ENCODE results near the gene LY9. TPM values are rescaled to one million over a fixed set of nuclear protein-coding genes. Genes with fewer than 3 reads are reported as not detected.

LY9 gene
- total RNA-seq, 4 donors from 2014 or later = 0.34 to 3.5 (median 1.2) TPM; not detected in 1

DNA sequence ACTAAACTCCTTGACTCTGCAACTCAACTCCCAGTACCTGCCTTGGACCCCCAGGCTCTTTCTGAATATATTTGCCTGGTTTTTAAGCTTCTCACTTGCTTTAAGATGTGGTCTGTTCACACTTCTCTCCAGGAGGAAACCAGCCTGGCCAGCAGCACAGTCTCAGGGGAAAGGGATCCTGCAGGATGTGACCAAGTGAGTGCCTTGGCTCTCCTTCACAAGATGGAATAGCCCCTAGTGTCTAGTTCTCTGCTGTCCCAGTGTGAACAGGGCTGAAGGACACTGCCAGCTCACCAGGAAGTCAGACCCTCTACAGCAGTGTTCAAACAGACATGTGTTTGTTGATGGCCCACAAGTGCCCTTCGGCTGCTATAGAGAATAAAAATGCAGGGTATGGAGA is 33.8 kb downstream of the LY9 start:
- no peak for DNase-seq (ENCODE audit: low spot score in 2 of 2)
- Histone ChIP-seq H3K36me3 (no peaks in the 10 kb centered on the region), H3K4me3 (no peak overlapping the region), H3K4me1 (no peaks in the 10 kb centered on the region), H3K9me3 (no peaks in the 10 kb centered on the region), H3K27me3 (no peaks in the 10 kb centered on the region), H3K27ac (no peak overlapping the region)
- 71% methylated on average over 1 of the region's 1 CpG for WGBS
- no peak for TF ChIP-seq POLR2A (IDR thresholded peaks at IDR 0.05)
- TF ChIP-seq POLR2AphosphoS5 (IDR thresholded peaks at IDR 0.05) = no peak
- TF ChIP-seq CTCF (IDR thresholded peaks at IDR 0.05) = no peak
- TF ChIP-seq EP300 (IDR thresholded peaks at IDR 0.05) = no peak

GRCh38 chr1:160830321-160831153 is 34.6 kb downstream of the LY9 start:
- Histone ChIP-seq H3K4me1 (no peaks in the 10 kb centered on the region), H3K27me3 (no peaks in the 10 kb centered on the region), H3K9me3 (no peaks in the 10 kb centered on the region), H3K27ac (no peak overlapping the region), H3K36me3 (no peaks in the 10 kb centered on the region), H3K4me3 (no peak overlapping the region)
- TF ChIP-seq POLR2AphosphoS5 (IDR thresholded peaks at IDR 0.05) (no peak), CTCF (IDR thresholded peaks at IDR 0.05) (peak; percentile 19 to 48), POLR2A (IDR thresholded peaks at IDR 0.05) (no peak), EP300 (IDR thresholded peaks at IDR 0.05) (no peak)
- peak in 1 of 2 donors; percentile 76 for DNase-seq (ENCODE audit: low spot score in 2 of 2)
- 60% methylated on average over 7 of the region's 8 CpGs for WGBS

DNA sequence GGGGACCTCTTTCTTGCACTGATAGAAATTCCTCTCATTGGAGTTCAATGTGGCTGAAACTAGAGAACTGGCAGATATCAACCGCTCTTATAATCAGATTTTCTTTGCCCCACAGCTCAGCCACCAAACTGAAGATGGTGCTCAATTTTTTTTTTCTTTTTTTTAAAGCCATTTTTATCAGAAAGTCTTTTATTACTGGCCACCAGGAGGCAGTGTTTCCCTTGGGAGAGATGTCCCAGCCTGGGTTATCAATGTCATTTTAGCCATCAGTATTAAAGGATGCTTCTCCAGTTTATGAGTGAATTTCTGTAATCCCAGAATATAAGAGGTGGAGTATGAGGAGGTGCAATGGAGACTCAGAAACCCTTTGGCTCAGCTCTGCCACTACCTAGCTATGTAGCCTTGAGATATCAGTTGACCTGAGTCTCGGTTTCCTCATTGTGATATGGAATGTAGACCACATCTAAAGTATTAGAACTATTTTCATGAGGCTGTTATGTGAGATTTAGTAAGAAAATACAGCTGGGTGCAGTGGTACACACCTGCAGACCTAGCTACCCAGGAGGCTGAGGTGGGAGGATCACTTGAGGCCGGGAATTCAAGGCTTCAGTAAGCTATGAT is 39.1 kb downstream of the LY9 start:
- H3K4me3 ChIP-seq = no peak overlapping the region
- no peak for DNase-seq (ENCODE audit: low spot score in 2 of 2)
- WGBS = 80% methylated on average over 3 of the region's 3 CpGs

DNA sequence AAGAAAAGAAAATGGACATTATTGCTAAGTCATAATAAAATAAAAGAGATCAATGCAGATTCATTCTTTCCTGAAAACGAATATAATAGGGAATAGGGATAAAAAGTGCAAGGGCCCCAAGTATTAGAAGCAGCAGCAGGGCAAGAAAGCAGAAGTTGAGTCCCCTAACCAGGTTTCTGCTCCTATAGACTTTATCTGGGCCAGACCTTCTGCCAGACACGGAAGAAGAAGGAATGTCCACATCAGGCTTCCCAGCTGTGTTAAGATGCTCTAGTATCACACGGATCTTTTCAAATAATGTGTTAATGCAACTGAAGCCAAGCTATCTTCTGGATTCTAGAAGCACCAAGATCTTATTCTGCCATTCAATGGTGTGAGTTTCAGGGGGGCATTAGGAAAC is 39.8 kb downstream of the LY9 start:
- Histone ChIP-seq H3K27me3 (no peaks in the 10 kb centered on the region), H3K9me3 (no peaks in the 10 kb centered on the region), H3K27ac (no peak overlapping the region), H3K4me3 (no peak overlapping the region), H3K4me1 (peaks cover 2% of the 10 kb centered on the region), H3K36me3 (no peaks in the 10 kb centered on the region)
- no peak for TF ChIP-seq CTCF (IDR thresholded peaks at IDR 0.05)
- TF ChIP-seq POLR2AphosphoS5 (IDR thresholded peaks at IDR 0.05) = no peak
- TF ChIP-seq EP300 (IDR thresholded peaks at IDR 0.05) = no peak
- TF ChIP-seq POLR2A (IDR thresholded peaks at IDR 0.05) = no peak
- no peak for DNase-seq (ENCODE audit: low spot score in 2 of 2)
- WGBS = 78% methylated on average over 3 of the region's 3 CpGs

More for the DNA sequence above, 39.1 kb downstream of the LY9 start:
- TF ChIP-seq CTCF (IDR thresholded peaks at IDR 0.05) (peak; percentile 38 to 44), EP300 (IDR thresholded peaks at IDR 0.05) (no peak), POLR2A (IDR thresholded peaks at IDR 0.05) (no peak)
- H3K4me1 ChIP-seq = peaks cover 2% of the 10 kb centered on the region
- no peaks in the 10 kb centered on the region for H3K27me3 ChIP-seq
- no peaks in the 10 kb centered on the region for H3K36me3 ChIP-seq
- no peak overlapping the region for H3K27ac ChIP-seq
- no peaks in the 10 kb centered on the region for H3K9me3 ChIP-seq

GRCh38 chr1:160836561-160836960 is 40.6 kb downstream of the LY9 start:
- no peaks in the 10 kb centered on the region for H3K27me3 ChIP-seq
- no peak overlapping the region for H3K4me3 ChIP-seq
- no peak overlapping the region for H3K27ac ChIP-seq
- peaks cover 2% of the 10 kb centered on the region for H3K4me1 ChIP-seq
- WGBS = 68% methylated on average over 3 of the region's 3 CpGs
- TF ChIP-seq POLR2A (IDR thresholded peaks at IDR 0.05) (no peak), POLR2AphosphoS5 (IDR thresholded peaks at IDR 0.05) (no peak), CTCF (IDR thresholded peaks at IDR 0.05) (no peak)
- no peaks in the 10 kb centered on the region for H3K9me3 ChIP-seq
- DNase-seq (ENCODE audit: low spot score in 2 of 2) = no peak
- H3K36me3 ChIP-seq = no peaks in the 10 kb centered on the region

All from suprapubic skin (tissue), 4 donors.